Nephron progenitor cell (in vitro differentiated cells): Measurements from ENCODE around the gene ATP10A.

ENCODE experiments used
- DNase-seq: peaks from one replicate; pipeline ENCODE4 v3.0.0; 2021
- H3K27ac Mint-ChIP-seq: 2 replicates; pipeline ENCODE4 v1.8.0; 2021; ENCODE audit warnings: mild to moderate bottlenecking, moderate library complexity, mixed read lengths
- H3K27me3 Mint-ChIP-seq: 2 replicates; pipeline ENCODE4 v1.8.0; 2021; ENCODE audit warnings: mild to moderate bottlenecking, low read depth, mixed read lengths; ENCODE audit not compliant: poor library complexity
- H3K36me3 Mint-ChIP-seq: 2 replicates; pipeline ENCODE4 v1.8.0; 2021; ENCODE audit warnings: low read depth, mixed read lengths
- H3K4me1 Mint-ChIP-seq: 2 replicates; pipeline ENCODE4 v1.8.0; 2021; ENCODE audit warnings: mixed read lengths
- H3K4me3 Mint-ChIP-seq: 2 replicates; pipeline ENCODE4 v1.8.0; 2021; ENCODE audit warnings: mild to moderate bottlenecking, moderate library complexity, mixed read lengths
- H3K9me3 Mint-ChIP-seq: 2 replicates; pipeline ENCODE4 v1.8.0; 2021; ENCODE audit warnings: mild to moderate bottlenecking, moderate library complexity, mixed read lengths
- CTCF ChIP-seq: fragments of 200-600 bp; sonication (generic); IDR thresholded peaks from 2 replicates; pipeline ENCODE4 v1.5.0; 2021; ENCODE audit warnings: antibody characterized with exemption

Gene ATP10A

GRCh38 chr15:25665913-25666312 lies 197.2 kb downstream of the ATP10A start:
- Mint-ChIP-seq H3K4me3 (no peak overlapping the region), H3K9me3 (no peaks in the 10 kb centered on the region), H3K27me3 (peaks cover 13% of the 10 kb centered on the region), H3K36me3 (no peaks in the 10 kb centered on the region), H3K27ac (no peak overlapping the region), H3K4me1 (peaks cover 27% of the 10 kb centered on the region)
- no peak for DNase-seq
- no peak for TF ChIP-seq CTCF

GRCh38 chr15:25664761-25665160 lies 198.4 kb downstream of the ATP10A start:
- Mint-ChIP-seq H3K4me3 (no peak overlapping the region), H3K36me3 (no peaks in the 10 kb centered on the region), H3K27ac (no peak overlapping the region), H3K27me3 (peaks cover 13% of the 10 kb centered on the region), H3K9me3 (no peaks in the 10 kb centered on the region), H3K4me1 (peaks cover 16% of the 10 kb centered on the region)
- DNase-seq, result no peak
- TF ChIP-seq CTCF, result no peak

GRCh38 chr15:25663515-25663914 lies 199.6 kb downstream of the ATP10A start:
- Mint-ChIP-seq H3K4me3 (no peak overlapping the region), H3K27ac (no peak overlapping the region), H3K27me3 (peaks cover 13% of the 10 kb centered on the region), H3K4me1 (peaks cover 5% of the 10 kb centered on the region), H3K9me3 (peaks cover under 1% of the 10 kb centered on the region), H3K36me3 (no peaks in the 10 kb centered on the region)
- no peak for DNase-seq
- no peak for TF ChIP-seq CTCF

- DNase-seq, result no peak
- Mint-ChIP-seq H3K9me3 (peaks cover 13% of the 10 kb centered on the region), H3K4me3 (no peak overlapping the region), H3K4me1 (peaks cover 8% of the 10 kb centered on the region), H3K27me3 (peaks cover 13% of the 10 kb centered on the region), H3K36me3 (no peaks in the 10 kb centered on the region), H3K27ac (no peak overlapping the region)
- no peak for TF ChIP-seq CTCF
Measured at GRCh38 chr15:25661898-25662297, 201.2 kb downstream of the ATP10A start.

GRCh38 chr15:25659251-25659650 lies 203.9 kb downstream of the ATP10A start:
- no peaks in the 10 kb centered on the region for H3K36me3 Mint-ChIP-seq
- H3K27me3 Mint-ChIP-seq, result peaks cover 10% of the 10 kb centered on the region
- no peak for TF ChIP-seq CTCF
- H3K9me3 Mint-ChIP-seq, result peaks cover 16% of the 10 kb centered on the region
- peaks cover 8% of the 10 kb centered on the region for H3K4me1 Mint-ChIP-seq
- H3K27ac Mint-ChIP-seq, result no peak overlapping the region
- no peak for DNase-seq
- H3K4me3 Mint-ChIP-seq, result no peak overlapping the region

GRCh38 chr15:25658560-25658959 lies 204.6 kb downstream of the ATP10A start:
- H3K4me1 Mint-ChIP-seq, result peaks cover 8% of the 10 kb centered on the region
- no peak overlapping the region for H3K4me3 Mint-ChIP-seq

More at GRCh38 chr15:25658560-25658959, 204.6 kb downstream of the ATP10A start:
- Mint-ChIP-seq H3K27me3 (peaks cover 10% of the 10 kb centered on the region), H3K9me3 (peaks cover 16% of the 10 kb centered on the region), H3K36me3 (no peaks in the 10 kb centered on the region), H3K27ac (peak overlapping the region; percentile 70)
- DNase-seq, result no peak
- TF ChIP-seq CTCF, result no peak
